NCI-H2171 treated with DMSO at 0.1 percent for 48 hours (cell line): ENCODE data around the gene RMC1.
"Not testable (repeated sequence)": the region's sequence is repeated elsewhere in the genome, so short reads cannot be mapped to it uniquely, and the experiment has no call there.

Experiments used
- DNase-seq: peaks from one replicate; lab custom pipeline; 2025; lab: John Stamatoyannopoulos, UW

The RMC1 gene

DNA sequence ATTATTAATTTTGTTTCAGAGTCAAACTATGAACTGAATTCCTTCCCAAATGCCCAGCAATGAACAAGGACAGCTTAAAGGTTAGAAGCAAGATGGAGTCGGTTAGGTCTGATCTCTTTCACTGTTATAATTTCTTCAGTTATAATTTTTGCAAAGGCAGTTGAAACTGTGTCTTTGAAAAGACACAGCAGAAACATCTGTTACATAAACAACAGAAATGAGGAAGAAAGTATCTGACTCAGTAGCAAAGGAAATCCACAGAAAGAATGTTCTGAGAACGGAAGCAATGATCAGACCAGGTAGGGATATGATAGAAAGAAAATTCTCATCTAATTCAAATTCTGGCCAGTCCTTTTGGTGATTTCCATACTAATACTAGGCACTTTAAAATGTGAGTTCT, 5.2 kb upstream of the RMC1 start:
- DNase-seq = no peak

DNA sequence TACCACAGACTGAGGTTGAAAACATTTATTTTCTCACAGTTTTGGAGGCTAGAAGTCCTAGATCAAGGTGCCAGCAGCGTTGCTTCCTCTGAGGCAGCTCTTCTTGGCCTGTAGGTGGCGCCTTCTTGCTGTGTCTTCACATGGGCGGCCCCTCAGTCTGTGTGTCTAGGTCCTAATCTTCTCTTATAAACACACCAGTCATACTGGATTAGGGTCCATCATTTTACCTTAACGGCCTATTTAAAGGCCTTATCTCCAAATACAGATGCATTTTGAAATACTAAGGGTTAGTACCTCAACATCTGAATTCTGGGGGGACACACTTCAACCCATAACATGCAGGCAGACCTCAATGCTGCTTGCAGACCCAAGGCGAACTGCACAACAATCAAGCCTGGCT, 4.4 kb upstream of the RMC1 start:
- DNase-seq = peak; percentile 45

GRCh38 chr18:23499291-23499781, 4.0 kb upstream of the RMC1 start:
- DNase-seq = no peak

- no peak for DNase-seq
These were observed 1.7 kb upstream of the RMC1 start for GRCh38 chr18:23501626-23502025.

- DNase-seq = no peak
These were observed 734 bp upstream of the RMC1 start for GRCh38 chr18:23502516-23503037.

- no peak for DNase-seq
These were observed 643 bp downstream of the RMC1 start for GRCh38 chr18:23503963-23504344.

DNA sequence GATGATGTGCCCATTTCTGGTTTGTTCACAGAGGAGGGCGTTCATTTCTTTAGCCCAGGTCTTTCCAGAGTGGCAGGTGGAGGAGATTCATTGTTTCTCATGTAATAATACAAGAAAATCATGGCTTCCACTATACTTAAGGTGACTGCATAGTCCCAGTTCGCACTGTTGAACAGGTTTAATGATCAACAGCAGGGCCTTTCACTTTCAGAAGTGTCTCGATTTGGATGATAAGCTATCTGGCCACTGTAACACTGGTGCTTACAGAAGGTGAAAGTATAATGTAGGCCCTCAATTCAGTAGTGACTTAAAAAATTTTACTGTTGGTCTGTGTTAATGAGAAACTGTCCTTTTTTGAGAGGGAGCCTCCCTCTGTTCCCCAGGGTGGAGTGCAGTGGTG, 1.4 kb downstream of the RMC1 start:
- no peak for DNase-seq

DNA sequence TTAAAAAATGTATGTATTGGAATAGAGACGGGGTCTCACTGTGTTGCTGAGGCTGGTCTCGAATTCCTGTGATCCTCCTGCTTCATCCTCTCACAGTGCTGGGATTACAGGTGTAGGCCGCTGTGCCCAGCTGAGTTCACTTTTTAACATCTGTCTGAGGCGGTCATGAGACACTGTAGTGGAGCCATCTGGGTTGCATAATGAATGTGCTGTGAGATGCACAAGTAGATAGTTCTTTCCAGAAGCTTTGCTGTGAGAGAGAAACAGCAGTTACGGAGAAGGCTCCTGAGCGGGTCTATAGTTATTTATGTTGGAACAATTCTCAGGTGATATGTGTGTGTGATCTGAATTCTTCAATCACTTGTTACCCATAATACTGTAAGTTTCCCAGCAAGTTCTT, 3.1 kb downstream of the RMC1 start:
- no peak for DNase-seq

- not testable (repeated sequence) for DNase-seq
These were observed 7.6 kb downstream of the RMC1 start for GRCh38 chr18:23510923-23511322.

DNA sequence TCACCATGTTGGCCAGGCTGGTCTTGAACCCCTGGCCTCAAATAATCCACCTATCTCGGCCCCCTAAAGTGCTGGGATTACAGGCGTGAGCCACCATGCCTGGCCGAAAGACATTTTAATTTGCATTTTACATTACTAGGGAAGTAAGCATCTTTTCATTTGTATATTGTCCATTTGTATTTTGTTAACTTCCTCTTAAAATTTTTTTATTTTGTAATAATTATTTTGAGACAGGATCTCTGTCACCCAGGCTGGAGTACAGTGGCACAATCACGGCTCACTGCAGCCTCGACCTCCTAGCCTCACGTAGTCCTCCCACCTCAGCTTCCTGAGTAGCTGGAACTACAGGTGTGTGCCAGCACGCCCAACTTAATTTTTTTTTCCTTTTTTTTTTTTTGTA, 8.9 kb downstream of the RMC1 start:
- not testable (repeated sequence) for DNase-seq

GRCh38 chr18:23512641-23513040, 9.3 kb downstream of the RMC1 start:
- DNase-seq = no peak

DNA sequence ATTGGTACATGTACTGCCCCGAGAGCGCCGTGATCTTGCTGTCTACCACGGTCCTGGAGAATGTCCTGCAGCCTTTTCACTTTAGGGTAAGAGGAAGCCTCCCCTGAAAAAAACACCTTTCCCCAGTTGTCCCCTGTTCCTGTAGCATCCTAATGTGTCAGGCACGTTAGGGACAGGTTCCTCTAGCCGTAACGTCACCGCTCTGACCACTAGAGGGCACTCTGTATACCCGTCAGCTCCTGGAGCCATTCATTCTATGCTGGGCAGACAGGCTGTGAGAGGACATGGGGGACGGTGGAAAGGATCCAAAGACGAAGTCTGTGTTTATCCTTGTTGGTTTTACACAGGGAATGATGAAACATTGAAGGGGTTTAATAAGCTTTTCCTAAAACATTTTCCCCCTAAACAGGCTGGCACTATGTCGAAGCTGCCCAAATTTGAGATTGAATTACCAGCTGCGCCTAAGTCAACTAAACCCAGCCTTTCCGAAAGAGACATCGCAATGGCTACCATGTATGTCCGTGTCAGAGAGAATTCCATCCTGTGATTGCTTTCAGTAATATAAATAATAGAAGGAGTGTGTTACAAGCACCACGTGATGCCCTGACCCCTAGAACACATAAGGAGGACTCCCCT, 12.7 kb downstream of the RMC1 start:
- DNase-seq = peak; percentile 73

GRCh38 chr18:23519734-23520133, 16.4 kb downstream of the RMC1 start:
- no peak for DNase-seq

DNA sequence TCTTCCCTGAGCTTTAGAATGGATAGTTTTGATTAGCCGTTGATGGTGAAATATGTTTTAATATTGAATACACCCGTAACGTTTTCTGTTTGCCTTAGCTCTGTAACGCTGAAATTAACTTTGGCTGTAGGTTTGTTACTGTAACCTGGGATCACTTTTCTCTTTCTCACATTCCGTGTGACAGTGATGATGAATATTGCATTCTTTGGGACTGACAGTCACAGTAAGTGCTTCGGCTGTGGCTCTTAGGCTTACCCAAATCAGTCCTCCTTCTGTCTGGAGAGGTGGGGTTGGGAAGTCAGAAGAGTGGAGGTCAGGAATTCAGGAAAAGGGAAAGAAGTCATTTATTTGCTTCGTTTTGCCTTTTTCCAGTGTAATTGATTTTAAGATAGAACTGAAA, 18.0 kb downstream of the RMC1 start:
- DNase-seq = no peak

DNA sequence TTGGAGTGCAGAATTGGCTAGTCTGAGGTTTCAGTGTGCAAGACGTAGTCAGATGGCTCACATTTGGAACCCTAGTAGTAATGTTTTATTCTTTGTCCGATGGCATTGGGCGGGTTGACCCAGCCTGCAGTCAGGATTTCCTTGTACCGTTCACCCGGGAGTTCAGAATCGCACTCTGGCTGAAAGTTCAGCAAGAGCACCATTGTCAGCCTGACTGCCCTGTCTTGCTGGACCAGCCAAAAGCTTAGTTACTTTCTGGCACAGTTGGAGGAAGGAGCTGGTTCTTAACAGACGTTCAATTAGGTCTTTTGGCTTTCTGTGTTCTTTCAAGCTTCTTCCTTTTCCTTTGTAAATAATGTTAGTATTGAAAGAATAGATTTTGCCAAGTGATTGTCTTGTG, 18.6 kb downstream of the RMC1 start:
- DNase-seq = no peak

- no peak for DNase-seq
These were observed 20.3 kb downstream of the RMC1 start for GRCh38 chr18:23523429-23524212.

- no peak for DNase-seq
These were observed 20.9 kb downstream of the RMC1 start for GRCh38 chr18:23524213-23524707.

GRCh38 chr18:23526501-23527063, 23.3 kb downstream of the RMC1 start:
- no peak for DNase-seq

DNA sequence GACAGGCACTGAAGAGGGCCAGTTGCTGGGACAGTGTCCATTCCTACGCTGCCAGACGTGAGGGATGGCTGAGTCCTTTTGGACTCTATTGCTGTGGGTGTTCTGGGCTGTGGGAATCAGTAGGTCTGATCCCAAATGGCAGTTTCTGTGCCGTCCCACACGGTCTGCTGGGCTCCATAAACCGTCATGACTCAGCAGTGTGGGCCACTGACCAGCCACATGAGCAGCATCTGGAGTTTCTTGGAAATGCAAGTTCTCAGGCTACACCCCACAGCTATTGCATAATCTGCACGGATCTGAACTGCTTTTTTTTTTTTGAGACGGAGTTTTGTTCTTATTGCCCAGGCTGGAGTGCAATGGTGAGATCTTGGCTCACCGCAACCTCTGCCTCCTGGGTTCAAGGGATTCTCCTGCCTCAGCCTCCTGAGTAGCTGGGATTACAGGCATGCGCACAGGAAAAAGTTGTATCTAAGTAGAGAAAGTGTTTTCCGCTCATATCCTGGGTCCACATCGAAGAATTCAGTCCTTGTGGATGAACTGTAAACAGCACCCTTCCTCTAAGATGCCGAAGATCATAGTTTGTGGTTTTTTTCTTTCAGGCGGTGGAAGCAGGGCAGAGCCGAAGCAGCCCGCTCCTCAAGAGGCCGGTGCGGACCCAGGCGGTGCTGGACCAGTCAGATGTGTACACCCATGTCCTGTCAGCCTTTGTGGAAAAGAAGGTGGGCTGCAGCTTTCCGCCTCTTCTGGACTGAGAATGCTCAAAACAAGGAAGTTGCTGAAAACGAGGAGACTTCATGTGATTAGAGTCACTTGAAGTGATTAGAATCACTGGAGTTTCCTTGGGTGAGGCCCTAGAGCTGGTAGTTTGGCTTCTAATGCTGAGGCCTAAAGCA, 25.5 kb downstream of the RMC1 start:
- no peak for DNase-seq

GRCh38 chr18:23529604-23530003, 26.3 kb downstream of the RMC1 start:
- DNase-seq = no peak

DNA sequence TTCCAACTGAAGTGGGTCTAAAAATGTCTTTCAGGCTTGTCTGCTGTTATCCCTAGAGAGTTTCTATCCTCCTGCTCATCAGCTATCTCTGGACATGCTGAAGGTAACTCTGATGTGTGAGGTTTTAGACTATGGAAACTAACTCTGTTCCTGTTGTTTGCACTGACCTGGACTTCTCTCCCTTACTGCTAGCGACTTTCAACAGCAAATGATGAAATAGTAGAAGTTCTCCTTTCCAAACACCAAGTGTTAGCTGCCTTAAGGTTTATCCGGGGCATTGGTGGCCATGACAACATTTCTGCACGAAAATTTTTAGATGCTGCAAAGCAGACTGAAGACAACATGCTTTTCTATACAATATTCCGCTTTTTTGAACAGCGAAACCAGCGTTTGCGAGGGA, 26.9 kb downstream of the RMC1 start:
- no peak for DNase-seq

GRCh38 chr18:23531912-23532311, 28.6 kb downstream of the RMC1 start:
- DNase-seq = no peak
